HG02981 (cell line): Measurements from ENCODE around the gene TSPOAP1.

Experiments
- ATAC-seq: cut with Tn5 transposase; IDR thresholded peaks from one replicate; pipeline ENCODE4 v1.9.1; 2021; ENCODE audit warnings: mild to moderate bottlenecking, moderate library complexity; ENCODE audit not compliant: unreplicated experiment

Gene TSPOAP1

DNA sequence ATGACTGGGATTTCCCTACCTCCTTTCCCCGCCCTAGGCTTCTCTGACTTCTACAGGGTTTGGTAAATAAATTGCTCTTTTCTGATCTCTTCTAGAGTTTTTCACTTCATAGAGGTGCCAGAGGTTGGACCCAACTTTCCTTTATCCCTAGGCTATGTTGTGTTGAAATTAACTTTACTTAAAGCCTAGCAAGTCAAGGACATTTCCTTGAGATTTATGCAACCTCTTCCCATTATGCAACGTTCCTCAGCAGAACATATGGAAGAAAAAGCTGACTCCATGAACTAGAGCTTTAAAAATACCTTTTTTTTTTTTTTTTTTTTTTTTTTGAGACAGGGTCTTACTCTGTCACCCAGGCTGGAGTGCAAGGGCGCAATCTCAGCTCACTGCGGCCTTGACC lies 63.3 kb downstream of the TSPOAP1 start:
- no peak for ATAC-seq

DNA sequence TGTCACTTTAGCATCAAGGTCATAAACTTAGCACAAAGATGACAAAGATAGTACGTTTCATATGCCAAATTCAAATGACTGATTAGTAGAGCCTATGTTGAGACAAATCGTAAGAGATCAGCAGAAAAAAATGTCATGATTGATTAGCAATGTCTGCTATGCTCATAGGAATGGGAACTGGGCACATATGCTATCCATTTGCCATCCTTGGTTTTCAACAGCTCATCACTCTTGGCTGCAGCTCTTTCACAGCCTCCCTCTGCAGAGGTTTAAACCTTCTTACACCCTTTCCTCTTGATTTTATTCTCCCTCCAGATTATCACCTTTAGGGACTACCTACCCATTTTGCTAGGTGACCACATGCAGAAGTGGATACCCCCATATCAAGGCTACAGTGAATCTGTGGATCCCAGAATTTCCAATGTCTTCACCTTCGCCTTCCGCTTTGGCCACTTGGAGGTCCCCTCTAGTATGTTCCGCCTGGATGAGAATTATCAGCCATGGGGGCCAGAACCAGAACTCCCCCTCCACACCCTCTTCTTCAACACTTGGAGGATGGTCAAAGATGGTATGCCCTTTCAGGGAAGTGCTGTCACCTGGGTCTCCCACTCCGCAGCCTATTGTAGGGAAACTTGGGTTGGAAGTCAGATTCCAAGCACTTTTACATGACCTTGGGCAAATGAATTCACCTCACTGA lies 64.0 kb downstream of the TSPOAP1 start:
- no peak for ATAC-seq

DNA sequence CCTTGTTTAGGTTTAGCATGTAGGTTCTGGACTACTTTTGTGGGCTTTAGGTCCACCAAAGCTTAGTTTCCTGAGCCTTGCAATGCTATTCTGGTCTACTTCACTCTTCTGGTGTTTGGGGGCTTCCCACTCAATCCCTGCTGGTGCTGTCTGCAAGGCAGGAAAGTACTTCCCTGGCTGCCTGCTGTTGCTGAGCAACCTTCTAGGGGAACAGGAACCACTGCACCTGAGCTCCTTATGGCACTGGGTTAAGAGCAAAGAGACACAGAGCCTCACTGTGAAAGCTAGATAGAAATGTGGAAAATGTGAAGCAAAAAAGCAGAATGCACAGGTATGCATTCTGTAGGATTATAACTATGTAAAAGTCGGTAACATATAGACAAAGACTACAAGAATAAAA lies 64.8 kb downstream of the TSPOAP1 start:
- no peak for ATAC-seq

DNA sequence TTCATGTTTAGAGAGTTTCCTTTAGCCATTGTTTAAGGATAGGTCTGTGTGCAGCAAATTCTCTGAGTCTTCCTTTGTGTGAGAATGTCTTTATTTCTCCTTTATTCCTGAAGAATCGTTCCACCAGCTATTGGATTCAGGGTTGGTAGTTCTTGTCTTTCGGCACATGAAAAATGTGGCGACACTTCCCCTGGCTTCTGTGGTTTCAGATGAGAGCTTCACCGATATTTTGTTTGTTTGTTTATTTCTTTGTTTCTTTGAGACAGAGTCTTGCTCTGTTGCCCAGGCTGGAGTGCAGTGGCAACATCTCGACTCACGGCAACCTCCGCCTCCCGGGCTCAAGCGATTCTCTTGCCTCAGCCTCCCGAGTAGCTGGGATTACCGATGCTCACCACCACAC lies 66.4 kb downstream of the TSPOAP1 start:
- ATAC-seq = no peak

DNA sequence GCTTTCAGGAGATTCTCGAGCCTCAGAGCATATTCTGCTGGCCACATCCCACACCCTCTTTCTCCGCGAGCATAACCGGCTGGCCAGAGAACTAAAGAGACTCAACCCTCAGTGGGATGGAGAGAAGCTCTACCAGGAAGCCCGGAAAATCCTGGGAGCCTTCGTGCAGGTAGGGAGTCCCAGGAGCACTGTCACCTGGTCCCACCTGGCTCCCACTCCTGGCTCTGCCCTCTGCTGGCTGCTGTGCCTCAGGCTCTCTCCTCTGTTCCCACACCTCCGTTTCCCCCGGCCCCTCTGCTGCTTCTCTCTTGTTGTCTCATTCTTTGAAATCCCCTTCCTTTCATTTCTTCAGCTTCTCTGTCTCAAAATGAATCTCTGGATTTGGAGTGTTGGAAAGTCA lies 73.8 kb downstream of the TSPOAP1 start:
- no peak for ATAC-seq

DNA sequence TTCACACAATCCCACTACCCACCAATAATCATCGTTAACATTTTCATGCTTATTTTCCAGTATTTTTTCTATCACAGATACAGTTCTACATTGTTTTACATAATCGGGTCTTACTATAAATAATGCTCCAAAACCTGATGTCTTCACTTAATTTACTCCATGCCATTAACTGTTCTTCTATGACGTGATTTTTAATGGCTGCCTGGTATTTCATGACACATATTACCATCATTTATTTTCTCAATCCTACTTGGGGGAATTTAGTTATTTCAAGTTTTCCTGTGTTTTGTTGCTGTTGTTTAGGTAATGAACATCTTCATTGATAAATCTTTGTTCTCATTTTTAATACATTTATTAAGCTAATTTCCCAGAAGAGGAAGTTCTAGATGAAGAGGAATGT lies 75.5 kb downstream of the TSPOAP1 start:
- ATAC-seq = no peak

DNA sequence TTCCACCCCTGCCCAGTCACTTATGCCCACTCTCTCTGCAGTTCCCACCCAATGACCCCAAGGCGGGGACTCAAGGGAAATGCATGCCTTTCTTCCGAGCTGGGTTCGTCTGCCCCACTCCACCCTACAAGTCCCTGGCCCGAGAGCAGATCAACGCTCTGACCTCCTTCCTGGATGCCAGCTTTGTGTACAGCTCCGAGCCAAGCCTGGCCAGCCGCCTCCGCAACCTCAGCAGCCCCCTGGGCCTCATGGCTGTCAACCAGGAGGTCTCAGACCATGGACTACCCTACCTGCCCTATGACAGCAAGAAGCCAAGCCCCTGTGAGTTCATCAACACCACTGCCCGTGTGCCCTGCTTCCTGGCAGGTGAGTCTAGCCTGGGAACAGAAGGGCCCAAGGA lies 76.5 kb downstream of the TSPOAP1 start:
- ATAC-seq = no peak
